LNCAP (cell line): ENCODE results near the gene ATXN7L1.

Experiments used
- CTCF ChIP-seq: fragments of 450-650 bp; IDR thresholded peaks from 2 replicates; pipeline ENCODE4 v1.5.1; 2017; ENCODE audit warnings: mild to moderate bottlenecking

The ATXN7L1 gene

DNA sequence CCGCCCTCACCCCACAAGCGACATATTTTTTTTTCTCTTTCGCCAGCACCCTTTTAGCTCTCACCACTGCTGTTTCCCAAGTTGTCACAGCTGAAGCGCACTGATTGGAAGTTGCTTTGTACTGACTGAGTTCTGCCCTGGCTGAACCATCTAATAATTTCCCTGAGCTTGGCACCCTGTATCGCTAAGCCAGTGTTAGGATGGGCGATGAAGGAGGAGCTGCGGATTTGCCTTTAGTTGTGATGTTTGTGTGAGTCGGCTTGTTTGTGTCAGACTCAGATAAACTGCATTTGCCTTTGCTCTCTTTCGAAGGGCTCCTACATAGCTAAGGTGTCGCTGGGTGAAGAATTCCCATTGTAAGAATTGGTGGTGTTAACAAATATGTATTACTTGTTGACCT is 1.3 kb upstream of the ATXN7L1 start:
- TF ChIP-seq CTCF: no peak

GRCh38 chr7:105876964-105877601 is 684 bp upstream of the ATXN7L1 start:
- TF ChIP-seq CTCF: no peak

DNA sequence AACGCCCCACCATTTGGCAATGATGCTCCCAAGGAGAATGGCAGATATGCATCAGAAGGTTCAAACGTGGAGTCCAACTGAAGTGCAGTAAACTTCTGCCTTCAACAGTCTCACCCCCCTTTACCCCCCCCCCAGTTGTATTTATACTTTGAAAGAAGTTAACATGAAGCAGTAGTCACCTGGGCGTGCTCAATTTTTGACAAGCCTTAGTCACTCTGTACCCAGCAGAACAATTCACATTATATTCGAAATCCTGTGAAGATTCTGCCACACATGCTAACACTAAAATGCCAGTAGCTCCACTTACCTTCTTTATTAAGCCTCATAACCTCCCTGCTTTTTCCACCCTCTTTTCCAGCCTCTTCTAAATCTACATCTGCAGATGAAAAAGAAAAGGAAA is 894 bp downstream of the ATXN7L1 start:
- no peak for TF ChIP-seq CTCF

DNA sequence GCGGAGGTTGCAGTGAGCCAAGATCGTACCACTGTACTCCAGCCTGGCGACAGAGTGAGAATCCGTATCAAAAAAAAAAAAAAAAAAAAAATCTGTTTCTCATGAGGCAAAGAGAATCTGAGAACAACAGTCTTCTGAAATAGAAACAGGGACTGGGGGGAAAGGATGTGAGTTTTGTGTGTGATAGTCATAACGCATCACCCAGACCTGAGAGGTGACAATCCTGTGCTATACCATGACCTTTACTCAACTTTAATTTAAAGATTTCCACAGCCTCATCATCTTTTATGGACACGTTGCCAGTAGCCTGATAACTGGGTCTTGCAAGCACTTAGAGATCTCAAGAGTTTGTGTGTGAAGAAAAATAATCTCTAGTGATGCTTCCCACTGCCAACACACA is 2.3 kb downstream of the ATXN7L1 start:
- TF ChIP-seq CTCF: no peak

- TF ChIP-seq CTCF: no peak
Observed at GRCh38 chr7:105872491-105872890, 3.9 kb downstream of the ATXN7L1 start.

DNA sequence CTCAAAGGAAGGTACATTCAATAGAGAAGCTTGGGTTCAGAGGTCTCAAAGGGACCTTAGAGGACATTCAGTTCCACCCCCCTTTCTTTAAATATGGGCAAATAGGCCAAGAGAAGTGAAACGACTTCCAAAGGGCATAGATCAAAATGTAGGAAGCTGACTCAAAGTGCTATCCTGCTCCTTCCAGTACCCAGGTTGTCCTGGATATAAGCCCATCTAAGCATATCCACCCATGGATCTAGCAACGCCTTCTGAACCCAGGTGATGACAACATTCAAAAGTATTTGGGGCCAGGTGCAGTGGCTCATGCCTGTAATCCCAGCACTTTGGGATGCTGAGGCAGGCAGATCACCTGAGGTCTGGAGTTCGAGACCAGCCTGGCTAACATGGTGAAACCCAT is 5.3 kb downstream of the ATXN7L1 start:
- TF ChIP-seq CTCF: no peak

DNA sequence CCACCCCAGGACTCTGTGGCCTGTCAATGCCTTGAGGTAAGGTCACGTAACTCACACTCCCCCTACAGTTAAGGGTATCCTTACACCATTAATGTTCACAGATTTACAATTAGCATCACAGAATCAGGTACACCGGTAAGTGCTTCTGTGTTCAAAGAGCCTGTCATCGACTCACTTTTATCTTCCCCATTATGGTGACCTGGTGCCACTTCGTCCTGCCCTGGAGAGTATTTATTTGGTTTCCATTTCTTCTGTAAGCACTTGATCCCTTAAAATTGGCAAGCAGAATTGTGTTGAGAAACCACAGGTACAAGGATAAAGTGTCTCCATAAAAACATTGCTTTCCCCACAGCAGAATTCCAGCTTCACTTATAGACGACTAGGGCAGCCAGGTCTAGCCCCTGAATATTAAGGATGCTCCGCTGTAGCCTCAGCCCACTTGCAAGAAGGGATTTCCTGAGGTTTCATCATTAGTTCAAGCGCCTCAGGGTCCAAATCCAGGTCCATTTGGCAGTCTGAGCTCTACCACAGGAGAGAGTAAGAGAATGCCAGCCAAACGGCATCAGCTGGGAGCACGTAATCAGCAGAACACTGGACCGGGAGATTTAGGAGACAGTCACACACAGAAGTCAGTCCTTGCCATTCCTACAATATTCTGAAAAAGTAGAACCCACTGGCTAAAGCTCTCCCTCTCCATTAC is 10.1 kb downstream of the ATXN7L1 start:
- no peak for TF ChIP-seq CTCF
